Measurements from ENCODE around the gene PPM1L. TPM values are rescaled to one million over a fixed set of nuclear protein-coding genes. Genes with fewer than 3 reads are reported as not detected.

The PPM1L gene
- total and polyA plus RNA-seq, 2 of the 13 experiments (the other 11 are each of a cell fraction or from before 2014, with no cell fraction given): 0.22 to 1.4 TPM

DNA sequence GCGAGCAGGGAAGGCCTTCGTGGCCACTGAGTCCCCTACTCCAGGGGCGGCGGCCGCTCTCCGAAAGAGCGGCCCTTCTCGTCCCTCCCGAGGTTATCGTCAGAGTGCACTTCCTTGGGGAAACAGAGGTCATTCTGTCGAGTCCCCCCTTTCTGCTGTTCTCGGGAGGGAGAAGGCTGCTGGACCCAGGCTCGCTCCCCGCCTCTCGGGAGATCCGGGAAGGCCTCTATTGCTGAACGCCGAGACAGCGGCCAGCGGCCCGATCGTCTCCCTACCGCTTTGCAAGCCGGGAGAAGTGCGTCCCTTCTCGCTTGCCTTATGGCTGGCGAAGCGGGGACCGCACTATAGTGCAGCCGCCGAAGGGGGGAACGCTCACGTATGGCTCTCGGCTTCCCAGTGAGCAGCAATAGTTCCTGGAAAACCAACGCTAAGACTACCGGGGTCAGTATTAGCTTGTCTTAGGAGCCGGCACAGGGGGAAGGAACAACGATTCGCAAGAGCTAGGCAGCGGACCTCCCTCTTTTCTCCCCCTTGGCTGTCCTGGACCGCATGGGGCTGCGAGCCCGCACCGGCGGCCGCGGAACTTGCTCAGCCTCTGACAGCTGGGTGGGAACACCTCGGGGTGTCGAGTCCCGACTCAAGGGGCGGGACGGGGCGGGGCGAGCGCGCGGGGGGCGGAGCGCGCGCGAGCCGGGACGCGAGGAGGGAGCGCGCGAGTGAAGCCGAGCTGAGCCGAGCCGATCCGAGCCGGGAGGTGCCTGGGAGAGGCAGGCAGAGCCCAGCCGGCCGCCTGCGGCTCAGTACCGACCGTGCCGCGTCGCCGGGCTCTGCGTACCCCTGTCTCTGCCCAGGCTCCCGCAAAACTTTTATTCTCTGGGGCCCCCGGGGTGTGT is 930 bp upstream of the PPM1L start (continued):
- TF ChIP-seq, protein P1, sequence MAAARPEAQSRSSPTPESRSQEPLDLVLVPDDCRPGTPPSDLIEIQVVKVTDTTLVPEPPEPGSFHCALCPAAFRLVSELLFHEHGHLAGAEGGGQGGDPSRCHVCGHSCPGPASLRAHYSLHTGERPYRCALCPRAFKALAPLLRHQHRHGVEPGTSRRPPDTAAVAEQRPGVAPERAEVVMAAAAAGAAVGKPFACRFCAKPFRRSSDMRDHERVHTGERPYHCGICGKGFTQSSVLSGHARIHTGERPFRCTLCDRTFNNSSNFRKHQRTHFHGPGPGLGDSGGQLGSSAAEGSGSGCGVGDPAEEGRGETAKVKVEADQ (CRISPR knock-in tag; IDR thresholded peaks at IDR 0.05; ENCODE audit: borderline replicate concordance): peak; percentile 46; the same call in 1 of the 2 replicates
- TF ChIP-seq, protein P2, sequence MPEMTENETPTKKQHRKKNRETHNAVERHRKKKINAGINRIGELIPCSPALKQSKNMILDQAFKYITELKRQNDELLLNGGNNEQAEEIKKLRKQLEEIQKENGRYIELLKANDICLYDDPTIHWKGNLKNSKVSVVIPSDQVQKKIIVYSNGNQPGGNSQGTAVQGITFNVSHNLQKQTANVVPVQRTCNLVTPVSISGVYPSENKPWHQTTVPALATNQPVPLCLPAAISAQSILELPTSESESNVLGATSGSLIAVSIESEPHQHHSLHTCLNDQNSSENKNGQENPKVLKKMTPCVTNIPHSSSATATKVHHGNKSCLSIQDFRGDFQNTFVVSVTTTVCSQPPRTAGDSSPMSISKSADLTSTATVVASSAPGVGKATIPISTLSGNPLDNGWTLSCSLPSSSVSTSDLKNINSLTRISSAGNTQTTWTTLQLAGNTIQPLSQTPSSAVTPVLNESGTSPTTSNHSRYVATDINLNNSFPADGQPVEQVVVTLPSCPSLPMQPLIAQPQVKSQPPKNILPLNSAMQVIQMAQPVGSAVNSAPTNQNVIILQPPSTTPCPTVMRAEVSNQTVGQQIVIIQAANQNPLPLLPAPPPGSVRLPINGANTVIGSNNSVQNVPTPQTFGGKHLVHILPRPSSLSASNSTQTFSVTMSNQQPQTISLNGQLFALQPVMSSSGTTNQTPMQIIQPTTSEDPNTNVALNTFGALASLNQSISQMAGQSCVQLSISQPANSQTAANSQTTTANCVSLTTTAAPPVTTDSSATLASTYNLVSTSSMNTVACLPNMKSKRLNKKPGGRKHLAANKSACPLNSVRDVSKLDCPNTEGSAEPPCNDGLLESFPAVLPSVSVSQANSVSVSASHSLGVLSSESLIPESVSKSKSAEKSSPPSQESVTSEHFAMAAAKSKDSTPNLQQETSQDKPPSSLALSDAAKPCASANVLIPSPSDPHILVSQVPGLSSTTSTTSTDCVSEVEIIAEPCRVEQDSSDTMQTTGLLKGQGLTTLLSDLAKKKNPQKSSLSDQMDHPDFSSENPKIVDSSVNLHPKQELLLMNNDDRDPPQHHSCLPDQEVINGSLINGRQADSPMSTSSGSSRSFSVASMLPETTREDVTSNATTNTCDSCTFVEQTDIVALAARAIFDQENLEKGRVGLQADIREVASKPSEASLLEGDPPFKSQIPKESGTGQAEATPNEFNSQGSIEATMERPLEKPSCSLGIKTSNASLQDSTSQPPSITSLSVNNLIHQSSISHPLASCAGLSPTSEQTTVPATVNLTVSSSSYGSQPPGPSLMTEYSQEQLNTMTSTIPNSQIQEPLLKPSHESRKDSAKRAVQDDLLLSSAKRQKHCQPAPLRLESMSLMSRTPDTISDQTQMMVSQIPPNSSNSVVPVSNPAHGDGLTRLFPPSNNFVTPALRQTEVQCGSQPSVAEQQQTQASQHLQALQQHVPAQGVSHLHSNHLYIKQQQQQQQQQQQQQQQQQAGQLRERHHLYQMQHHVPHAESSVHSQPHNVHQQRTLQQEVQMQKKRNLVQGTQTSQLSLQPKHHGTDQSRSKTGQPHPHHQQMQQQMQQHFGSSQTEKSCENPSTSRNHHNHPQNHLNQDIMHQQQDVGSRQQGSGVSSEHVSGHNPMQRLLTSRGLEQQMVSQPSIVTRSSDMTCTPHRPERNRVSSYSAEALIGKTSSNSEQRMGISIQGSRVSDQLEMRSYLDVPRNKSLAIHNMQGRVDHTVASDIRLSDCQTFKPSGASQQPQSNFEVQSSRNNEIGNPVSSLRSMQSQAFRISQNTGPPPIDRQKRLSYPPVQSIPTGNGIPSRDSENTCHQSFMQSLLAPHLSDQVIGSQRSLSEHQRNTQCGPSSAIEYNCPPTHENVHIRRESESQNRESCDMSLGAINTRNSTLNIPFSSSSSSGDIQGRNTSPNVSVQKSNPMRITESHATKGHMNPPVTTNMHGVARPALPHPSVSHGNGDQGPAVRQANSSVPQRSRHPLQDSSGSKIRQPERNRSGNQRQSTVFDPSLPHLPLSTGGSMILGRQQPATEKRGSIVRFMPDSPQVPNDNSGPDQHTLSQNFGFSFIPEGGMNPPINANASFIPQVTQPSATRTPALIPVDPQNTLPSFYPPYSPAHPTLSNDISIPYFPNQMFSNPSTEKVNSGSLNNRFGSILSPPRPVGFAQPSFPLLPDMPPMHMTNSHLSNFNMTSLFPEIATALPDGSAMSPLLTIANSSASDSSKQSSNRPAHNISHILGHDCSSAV (CRISPR knock-in tag; IDR thresholded peaks at IDR 0.05; ENCODE audit: borderline replicate concordance): no peak
- no peak for TF ChIP-seq MYNN (CRISPR knock-in tag; IDR thresholded peaks at IDR 0.05; ENCODE audit: low read depth)
- no peak for TF ChIP-seq STAT5B (CRISPR knock-in tag; IDR thresholded peaks at IDR 0.05)
- no peak for TF ChIP-seq PHF5A (CRISPR knock-in tag; IDR thresholded peaks at IDR 0.05; ENCODE audit: low read depth, unreplicated experiment)
- no peak for TF ChIP-seq ZNF75D (CRISPR knock-in tag; IDR thresholded peaks at IDR 0.05; ENCODE audit: borderline replicate concordance)
- TF ChIP-seq, protein P3, sequence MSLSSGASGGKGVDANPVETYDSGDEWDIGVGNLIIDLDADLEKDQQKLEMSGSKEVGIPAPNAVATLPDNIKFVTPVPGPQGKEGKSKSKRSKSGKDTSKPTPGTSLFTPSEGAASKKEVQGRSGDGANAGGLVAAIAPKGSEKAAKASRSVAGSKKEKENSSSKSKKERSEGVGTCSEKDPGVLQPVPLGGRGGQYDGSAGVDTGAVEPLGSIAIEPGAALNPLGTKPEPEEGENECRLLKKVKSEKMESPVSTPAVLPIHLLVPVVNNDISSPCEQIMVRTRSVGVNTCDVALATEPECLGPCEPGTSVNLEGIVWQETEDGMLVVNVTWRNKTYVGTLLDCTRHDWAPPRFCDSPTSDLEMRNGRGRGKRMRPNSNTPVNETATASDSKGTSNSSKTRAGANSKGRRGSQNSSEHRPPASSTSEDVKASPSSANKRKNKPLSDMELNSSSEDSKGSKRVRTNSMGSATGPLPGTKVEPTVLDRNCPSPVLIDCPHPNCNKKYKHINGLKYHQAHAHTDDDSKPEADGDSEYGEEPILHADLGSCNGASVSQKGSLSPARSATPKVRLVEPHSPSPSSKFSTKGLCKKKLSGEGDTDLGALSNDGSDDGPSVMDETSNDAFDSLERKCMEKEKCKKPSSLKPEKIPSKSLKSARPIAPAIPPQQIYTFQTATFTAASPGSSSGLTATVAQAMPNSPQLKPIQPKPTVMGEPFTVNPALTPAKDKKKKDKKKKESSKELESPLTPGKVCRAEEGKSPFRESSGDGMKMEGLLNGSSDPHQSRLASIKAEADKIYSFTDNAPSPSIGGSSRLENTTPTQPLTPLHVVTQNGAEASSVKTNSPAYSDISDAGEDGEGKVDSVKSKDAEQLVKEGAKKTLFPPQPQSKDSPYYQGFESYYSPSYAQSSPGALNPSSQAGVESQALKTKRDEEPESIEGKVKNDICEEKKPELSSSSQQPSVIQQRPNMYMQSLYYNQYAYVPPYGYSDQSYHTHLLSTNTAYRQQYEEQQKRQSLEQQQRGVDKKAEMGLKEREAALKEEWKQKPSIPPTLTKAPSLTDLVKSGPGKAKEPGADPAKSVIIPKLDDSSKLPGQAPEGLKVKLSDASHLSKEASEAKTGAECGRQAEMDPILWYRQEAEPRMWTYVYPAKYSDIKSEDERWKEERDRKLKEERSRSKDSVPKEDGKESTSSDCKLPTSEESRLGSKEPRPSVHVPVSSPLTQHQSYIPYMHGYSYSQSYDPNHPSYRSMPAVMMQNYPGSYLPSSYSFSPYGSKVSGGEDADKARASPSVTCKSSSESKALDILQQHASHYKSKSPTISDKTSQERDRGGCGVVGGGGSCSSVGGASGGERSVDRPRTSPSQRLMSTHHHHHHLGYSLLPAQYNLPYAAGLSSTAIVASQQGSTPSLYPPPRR (CRISPR knock-in tag; IDR thresholded peaks at IDR 0.05; ENCODE audit: borderline replicate concordance): no peak
- TF ChIP-seq, protein P4, sequence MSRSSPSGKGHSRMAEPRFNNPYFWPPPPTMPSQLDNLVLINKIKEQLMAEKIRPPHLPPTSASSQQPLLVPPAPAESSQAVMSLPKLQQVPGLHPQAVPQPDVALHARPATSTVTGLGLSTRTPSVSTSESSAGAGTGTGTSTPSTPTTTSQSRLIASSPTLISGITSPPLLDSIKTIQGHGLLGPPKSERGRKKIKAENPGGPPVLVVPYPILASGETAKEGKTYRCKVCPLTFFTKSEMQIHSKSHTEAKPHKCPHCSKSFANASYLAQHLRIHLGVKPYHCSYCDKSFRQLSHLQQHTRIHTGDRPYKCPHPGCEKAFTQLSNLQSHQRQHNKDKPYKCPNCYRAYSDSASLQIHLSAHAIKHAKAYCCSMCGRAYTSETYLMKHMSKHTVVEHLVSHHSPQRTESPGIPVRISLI (CRISPR knock-in tag; IDR thresholded peaks at IDR 0.05; ENCODE audit: borderline replicate concordance): no peak
- TF ChIP-seq ZNF160 (CRISPR knock-in tag; IDR thresholded peaks at IDR 0.05): no peak

Data from HepG2 (cell line).